Epithelial cell of proximal tubule (primary cell): ENCODE data around the gene MAP1LC3B2. TPM values are rescaled to one million over a fixed set of nuclear protein-coding genes. Genes with fewer than 3 reads are reported as not detected.
A peak's percentile ranks its signal among the peaks of the same experiment; 100 is the strongest.

ENCODE experiments used
- DNase-seq: peaks from one replicate; pipeline ENCODE4 v3.0.0-alpha.2; 2011; ENCODE audit warnings: low read depth
- H3K4me3 ChIP-seq: 2 replicates; pipeline ENCODE4 v1.5.1; 2011; ENCODE audit warnings: low read depth, mild to moderate bottlenecking, low read length
- total RNA-seq: library from RNA; depleted of rRNA; stranded (reverse); fragments of >200 nt; gene quantifications from 2 replicates; pipeline ENCODE4 v1.2.3, GENCODE V29; 2015
- TF ChIP-seq, protein P1 (sequence below): conservative IDR thresholded peaks from 2 replicates; pipeline ENCODE4 v1.5.1; 2012; ENCODE audit warnings: low read depth, mild to moderate bottlenecking, low read length

Gene MAP1LC3B2
- total RNA-seq, 1 donor from 2014 or later = not detected

- no peak overlapping the region for H3K4me3 ChIP-seq
- TF ChIP-seq, protein P1, sequence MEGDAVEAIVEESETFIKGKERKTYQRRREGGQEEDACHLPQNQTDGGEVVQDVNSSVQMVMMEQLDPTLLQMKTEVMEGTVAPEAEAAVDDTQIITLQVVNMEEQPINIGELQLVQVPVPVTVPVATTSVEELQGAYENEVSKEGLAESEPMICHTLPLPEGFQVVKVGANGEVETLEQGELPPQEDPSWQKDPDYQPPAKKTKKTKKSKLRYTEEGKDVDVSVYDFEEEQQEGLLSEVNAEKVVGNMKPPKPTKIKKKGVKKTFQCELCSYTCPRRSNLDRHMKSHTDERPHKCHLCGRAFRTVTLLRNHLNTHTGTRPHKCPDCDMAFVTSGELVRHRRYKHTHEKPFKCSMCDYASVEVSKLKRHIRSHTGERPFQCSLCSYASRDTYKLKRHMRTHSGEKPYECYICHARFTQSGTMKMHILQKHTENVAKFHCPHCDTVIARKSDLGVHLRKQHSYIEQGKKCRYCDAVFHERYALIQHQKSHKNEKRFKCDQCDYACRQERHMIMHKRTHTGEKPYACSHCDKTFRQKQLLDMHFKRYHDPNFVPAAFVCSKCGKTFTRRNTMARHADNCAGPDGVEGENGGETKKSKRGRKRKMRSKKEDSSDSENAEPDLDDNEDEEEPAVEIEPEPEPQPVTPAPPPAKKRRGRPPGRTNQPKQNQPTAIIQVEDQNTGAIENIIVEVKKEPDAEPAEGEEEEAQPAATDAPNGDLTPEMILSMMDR = peak; percentile 15
- peak; percentile 83 for DNase-seq
Measured at GRCh38 chr12:116537101-116537904, 21.9 kb upstream of the MAP1LC3B2 start.

DNA sequence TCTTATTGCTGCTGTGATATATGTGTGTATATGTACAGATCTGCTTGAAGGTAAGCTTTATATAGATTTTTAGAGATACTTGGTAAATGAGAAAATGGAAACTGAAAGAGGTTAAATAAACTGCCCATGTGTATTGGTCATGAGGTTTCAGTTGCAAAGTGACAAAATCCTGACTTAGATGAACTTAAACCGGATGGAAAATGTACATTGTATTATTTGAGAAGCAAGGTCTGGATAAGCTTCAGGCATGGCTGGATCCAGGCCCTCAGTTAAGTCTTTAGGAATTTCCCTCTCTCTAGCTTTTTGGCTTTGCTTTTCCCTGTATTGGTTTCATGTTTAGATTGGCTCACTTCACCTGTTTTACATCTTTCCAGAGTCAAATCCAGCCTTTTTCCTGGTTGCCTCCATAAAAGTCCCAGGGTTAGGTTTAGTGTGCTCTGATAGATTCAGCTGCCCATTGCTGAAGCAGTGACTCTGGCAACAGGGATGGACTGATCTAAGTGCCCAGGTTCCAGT is 21.0 kb upstream of the MAP1LC3B2 start:
- no peak overlapping the region for H3K4me3 ChIP-seq
- TF ChIP-seq, protein P1 = no peak
- no peak for DNase-seq

- DNase-seq = no peak
- TF ChIP-seq, protein P1 = no peak
- H3K4me3 ChIP-seq = no peak overlapping the region
Measured at GRCh38 chr12:116538682-116539305, 20.4 kb upstream of the MAP1LC3B2 start.

GRCh38 chr12:116539361-116539771 is 19.8 kb upstream of the MAP1LC3B2 start:
- DNase-seq = no peak
- TF ChIP-seq, protein P1 = no peak
- no peak overlapping the region for H3K4me3 ChIP-seq

DNA sequence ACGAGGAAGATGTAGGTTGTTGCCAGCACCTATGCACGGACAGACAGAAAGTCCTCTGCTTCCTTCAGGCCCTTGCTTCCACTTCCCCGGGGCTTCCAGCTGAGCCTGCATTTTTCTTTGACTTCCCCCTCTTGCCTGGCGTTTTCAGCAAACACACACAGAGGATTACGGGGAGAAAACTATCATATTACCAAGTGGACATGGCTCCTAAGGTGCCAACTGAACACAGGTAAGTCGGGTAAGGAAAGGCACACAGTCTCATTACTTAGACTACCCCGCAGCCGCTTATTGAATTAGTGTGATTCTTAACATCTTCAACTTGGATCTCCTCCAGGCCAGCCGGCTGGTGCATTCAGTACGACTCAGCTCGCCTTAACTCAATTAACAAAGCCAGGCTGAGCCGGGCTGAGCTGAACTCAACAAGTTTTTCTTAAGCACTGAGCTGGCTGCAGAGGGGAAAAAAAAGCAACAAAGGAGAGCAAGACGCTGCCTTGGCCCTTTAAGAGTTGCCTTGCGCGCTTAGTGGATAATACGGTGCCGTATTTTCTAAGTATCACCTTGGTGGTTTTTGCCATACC is 19.2 kb upstream of the MAP1LC3B2 start:
- H3K4me3 ChIP-seq = no peak overlapping the region
- DNase-seq = no peak

GRCh38 chr12:116540622-116541152 is 18.5 kb upstream of the MAP1LC3B2 start:
- DNase-seq = no peak
- no peak overlapping the region for H3K4me3 ChIP-seq
- TF ChIP-seq, protein P1 = no peak

More for the DNA sequence above, 19.2 kb upstream of the MAP1LC3B2 start:
- TF ChIP-seq, protein P1 = no peak
